Chondrocyte (in vitro differentiated cells): ENCODE measurements around the gene COPS4. TPM values are rescaled to one million over a fixed set of nuclear protein-coding genes. Genes with fewer than 3 reads are reported as not detected.
"Not testable (repeated sequence)": the region's sequence is repeated elsewhere in the genome, so short reads cannot be mapped to it uniquely, and the experiment has no call there.

Experiments used
- DNase-seq: peaks from one replicate; pipeline ENCODE4 v3.0.0; 2021; ENCODE audit warnings: mixed read lengths, low spot score
- H3K27ac Mint-ChIP-seq: one replicate; pipeline ENCODE4 v1.8.0; 2021; ENCODE audit warnings: mild to moderate bottlenecking, moderate library complexity, mixed read lengths; ENCODE audit not compliant: unreplicated experiment
- H3K27me3 Mint-ChIP-seq: 2 replicates; pipeline ENCODE4 v1.8.0; 2021; ENCODE audit warnings: low read depth, mixed read lengths
- H3K36me3 Mint-ChIP-seq: 2 replicates; pipeline ENCODE4 v1.8.0; 2021; ENCODE audit warnings: low read depth, mixed read lengths
- H3K4me1 Mint-ChIP-seq: 2 replicates; pipeline ENCODE4 v1.8.0; 2021; ENCODE audit warnings: low read depth, mild to moderate bottlenecking, mixed read lengths
- H3K4me3 Mint-ChIP-seq: one replicate; pipeline ENCODE4 v1.8.0; 2021; ENCODE audit warnings: mild to moderate bottlenecking, moderate library complexity, mixed read lengths; ENCODE audit not compliant: unreplicated experiment
- H3K9me3 Mint-ChIP-seq: 2 replicates; pipeline ENCODE4 v1.8.0; 2021; ENCODE audit warnings: low read depth, mixed read lengths
- total RNA-seq: library from RNA; stranded (reverse); gene quantifications from 3 replicates; pipeline ENCODE4 v1.2.1, GENCODE V29; 2021
- TF ChIP-seq, protein P1 (sequence below): fragments of 200-600 bp; sonication (generic); IDR thresholded peaks from 2 replicates; pipeline ENCODE4 v1.5.0; 2021; ENCODE audit warnings: antibody characterized with exemption, mild to moderate bottlenecking, moderate library complexity

COPS4 gene
- total RNA-seq, 1 donor from 2014 or later, result 31.8 TPM

DNA sequence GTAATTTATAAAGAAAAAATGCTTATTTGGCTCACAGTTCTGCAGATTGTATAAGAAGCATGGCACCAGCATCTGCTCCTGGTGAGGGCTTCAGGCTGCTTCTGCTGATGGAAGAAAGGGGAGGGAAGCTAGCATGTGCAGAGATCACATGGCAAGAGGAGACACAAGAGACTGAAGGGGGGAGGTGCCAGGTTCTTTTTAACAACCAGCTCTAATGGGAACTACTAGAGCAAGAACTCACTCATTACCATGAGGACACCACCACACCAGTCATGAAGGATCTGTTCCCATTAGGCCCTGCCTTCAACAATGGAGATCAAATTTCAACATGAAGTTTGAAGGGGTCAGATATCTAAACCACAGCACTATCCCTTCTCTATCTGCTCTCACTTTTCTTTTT lies 9.4 kb upstream of the COPS4 start:
- H3K27me3 Mint-ChIP-seq, result peaks cover 6% of the 10 kb centered on the region

DNA sequence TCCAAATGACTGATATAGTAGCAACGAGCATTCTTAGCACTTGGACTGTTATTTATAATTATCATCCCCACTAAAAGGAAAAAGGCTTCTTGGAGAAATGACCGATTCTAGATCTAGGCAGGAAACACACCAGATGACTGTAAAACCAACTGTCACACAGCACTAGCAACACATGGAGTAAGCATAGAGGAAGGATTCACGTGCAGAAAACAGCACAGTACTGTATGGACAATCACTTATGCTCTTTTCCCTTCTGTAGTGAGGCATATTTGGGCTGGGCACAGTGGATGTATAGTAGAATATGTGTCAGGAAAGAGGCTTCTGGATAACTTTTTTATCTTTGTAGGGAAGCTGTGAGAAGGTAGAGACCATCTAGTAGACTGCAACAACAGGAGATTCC lies 6.0 kb upstream of the COPS4 start:
- H3K4me3 Mint-ChIP-seq, result no peak overlapping the region
- TF ChIP-seq, protein P1, sequence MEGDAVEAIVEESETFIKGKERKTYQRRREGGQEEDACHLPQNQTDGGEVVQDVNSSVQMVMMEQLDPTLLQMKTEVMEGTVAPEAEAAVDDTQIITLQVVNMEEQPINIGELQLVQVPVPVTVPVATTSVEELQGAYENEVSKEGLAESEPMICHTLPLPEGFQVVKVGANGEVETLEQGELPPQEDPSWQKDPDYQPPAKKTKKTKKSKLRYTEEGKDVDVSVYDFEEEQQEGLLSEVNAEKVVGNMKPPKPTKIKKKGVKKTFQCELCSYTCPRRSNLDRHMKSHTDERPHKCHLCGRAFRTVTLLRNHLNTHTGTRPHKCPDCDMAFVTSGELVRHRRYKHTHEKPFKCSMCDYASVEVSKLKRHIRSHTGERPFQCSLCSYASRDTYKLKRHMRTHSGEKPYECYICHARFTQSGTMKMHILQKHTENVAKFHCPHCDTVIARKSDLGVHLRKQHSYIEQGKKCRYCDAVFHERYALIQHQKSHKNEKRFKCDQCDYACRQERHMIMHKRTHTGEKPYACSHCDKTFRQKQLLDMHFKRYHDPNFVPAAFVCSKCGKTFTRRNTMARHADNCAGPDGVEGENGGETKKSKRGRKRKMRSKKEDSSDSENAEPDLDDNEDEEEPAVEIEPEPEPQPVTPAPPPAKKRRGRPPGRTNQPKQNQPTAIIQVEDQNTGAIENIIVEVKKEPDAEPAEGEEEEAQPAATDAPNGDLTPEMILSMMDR, result no peak
- no peak for DNase-seq
- no peak overlapping the region for H3K27ac Mint-ChIP-seq
- no peaks in the 10 kb centered on the region for H3K4me1 Mint-ChIP-seq
- peaks cover 6% of the 10 kb centered on the region for H3K27me3 Mint-ChIP-seq
- peaks cover 8% of the 10 kb centered on the region for H3K36me3 Mint-ChIP-seq
- peaks cover 8% of the 10 kb centered on the region for H3K9me3 Mint-ChIP-seq

More for the DNA sequence above, 9.4 kb upstream of the COPS4 start:
- Mint-ChIP-seq H3K36me3 (peaks cover 8% of the 10 kb centered on the region), H3K9me3 (peaks cover 11% of the 10 kb centered on the region), H3K4me3 (no peak overlapping the region), H3K27ac (no peak overlapping the region), H3K4me1 (no peaks in the 10 kb centered on the region)
- TF ChIP-seq, protein P1, result no peak
- DNase-seq, result no peak

DNA sequence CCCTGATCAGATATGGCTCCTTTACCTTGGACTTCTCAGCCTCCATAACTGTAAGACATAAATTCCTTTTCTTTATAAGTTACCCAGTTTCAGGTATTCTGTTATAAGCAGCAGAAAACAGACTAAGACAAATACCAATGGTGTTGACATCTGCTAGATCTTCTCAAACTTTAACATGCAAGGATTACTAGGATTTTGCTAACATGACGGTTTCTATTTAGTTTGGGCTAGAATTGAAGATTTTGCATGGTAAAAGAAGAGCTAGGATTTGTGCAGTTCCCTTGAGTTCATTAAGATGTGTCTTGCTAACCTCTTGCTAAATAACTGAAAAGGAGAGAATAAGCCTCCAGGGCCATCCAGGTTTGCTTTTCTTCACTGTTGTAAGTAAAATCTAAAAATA lies 5.3 kb upstream of the COPS4 start:
- no peak for DNase-seq
- TF ChIP-seq, protein P1, result no peak
- peaks cover 8% of the 10 kb centered on the region for H3K36me3 Mint-ChIP-seq
- no peak overlapping the region for H3K27ac Mint-ChIP-seq
- no peak overlapping the region for H3K4me3 Mint-ChIP-seq
- no peaks in the 10 kb centered on the region for H3K4me1 Mint-ChIP-seq
- peaks cover 8% of the 10 kb centered on the region for H3K9me3 Mint-ChIP-seq
- H3K27me3 Mint-ChIP-seq, result peaks cover 6% of the 10 kb centered on the region

DNA sequence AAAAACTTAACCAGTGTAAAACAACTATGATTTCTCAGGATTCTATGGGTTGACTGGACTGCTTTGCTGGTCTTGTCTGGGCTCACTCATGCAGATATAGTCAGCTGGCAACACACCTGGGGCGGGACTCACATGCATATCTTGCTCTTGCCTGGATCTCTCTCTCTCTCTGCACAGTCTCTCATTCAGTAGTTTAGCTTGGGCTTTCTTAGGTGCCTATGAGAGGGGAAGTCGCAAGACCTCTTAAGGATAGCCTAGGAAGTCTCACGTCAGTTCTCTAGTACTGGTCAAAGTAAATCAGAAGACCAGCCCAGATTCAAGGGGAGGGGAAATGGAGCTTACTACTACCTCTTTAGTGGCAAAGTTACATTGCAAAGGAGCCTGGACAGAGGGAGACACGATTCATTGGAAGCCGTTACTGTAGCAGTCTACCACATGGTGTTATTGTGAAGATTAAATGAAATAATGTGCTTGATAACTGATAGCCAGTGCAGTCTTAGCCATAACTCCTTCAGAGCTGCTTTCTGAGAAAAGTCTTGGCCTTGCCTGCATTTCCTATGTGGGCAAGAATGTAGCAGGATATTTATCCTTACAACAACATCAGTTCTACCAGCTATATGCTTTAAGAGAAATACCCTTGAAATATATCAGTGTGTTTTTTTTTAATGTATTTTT lies 2.1 kb downstream of the COPS4 start:
- H3K9me3 Mint-ChIP-seq, result no peaks in the 10 kb centered on the region
- TF ChIP-seq, protein P1, result no peak
- H3K36me3 Mint-ChIP-seq, result no peaks in the 10 kb centered on the region
- peaks cover 24% of the 10 kb centered on the region for H3K4me1 Mint-ChIP-seq
- peak overlapping the region; percentile 20 for H3K4me3 Mint-ChIP-seq
- DNase-seq, result no peak
- no peaks in the 10 kb centered on the region for H3K27me3 Mint-ChIP-seq
- H3K27ac Mint-ChIP-seq, result no peak overlapping the region

DNA sequence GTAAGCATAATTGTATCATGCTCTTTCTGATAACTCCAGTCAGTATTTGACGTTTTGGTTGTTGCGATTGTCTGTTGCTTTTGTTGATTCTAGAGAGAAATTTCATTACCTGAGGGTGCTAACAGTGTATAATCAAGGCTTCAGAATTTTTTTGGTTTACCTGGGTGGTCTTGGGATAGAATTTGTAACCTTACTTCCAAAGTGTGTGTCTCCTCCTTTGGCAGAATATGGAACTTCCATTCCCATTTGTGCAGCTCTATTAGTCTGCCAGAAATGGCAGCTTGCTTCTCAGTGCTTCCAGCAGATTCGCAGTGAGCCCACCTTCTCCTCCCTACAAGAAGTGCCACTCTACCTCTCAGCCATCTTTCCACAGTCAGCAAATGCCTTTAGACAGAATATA lies 5.3 kb downstream of the COPS4 start:
- Mint-ChIP-seq H3K9me3 (no peaks in the 10 kb centered on the region), H3K4me3 (no peak overlapping the region), H3K27ac (no peak overlapping the region), H3K36me3 (no peaks in the 10 kb centered on the region), H3K4me1 (peaks cover 27% of the 10 kb centered on the region), H3K27me3 (no peaks in the 10 kb centered on the region)
- TF ChIP-seq, protein P1, result peak; percentile 26
- DNase-seq, result no peak

DNA sequence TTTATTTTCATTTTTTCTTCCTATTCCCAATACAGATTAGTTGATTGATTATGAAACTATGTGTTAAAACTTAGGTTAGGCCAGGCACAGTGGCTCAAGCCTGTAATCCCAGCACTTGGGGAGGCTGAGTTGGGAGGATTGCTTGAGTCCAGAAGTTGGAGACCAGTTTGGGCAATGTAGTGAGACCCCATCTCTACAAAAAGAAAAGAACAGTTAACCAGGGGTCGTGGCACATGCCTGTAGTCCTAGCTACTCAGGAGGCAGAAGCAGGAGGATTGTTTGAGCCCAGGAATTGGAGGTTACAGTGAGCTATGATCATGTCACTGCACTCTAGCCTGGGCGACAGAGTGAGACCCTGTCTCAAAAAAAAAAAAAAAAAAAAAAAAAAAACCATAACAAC lies 8.2 kb downstream of the COPS4 start:
- H3K4me3 Mint-ChIP-seq, result not testable (repeated sequence)

More for the DNA sequence above, 8.2 kb downstream of the COPS4 start:
- DNase-seq, H3K9me3 Mint-ChIP-seq, H3K27me3 Mint-ChIP-seq, H3K4me1 Mint-ChIP-seq, H3K27ac Mint-ChIP-seq, H3K36me3 Mint-ChIP-seq: not testable (repeated sequence)
